WTC11 (cell line): ENCODE results near the gene GPX1. TPM values are rescaled to one million over a fixed set of nuclear protein-coding genes. Genes with fewer than 3 reads are reported as not detected.

Experiments
- FOXK1 ChIP-seq: sonication (generic); formaldehyde crosslinking; IDR thresholded peaks from 2 replicates; pipeline ENCODE4 v1.8.0; 2022; ENCODE audit warnings: mild to moderate bottlenecking, moderate library complexity, missing genetic modification reagents
- GABPB1 ChIP-seq: sonication (generic); formaldehyde crosslinking; IDR thresholded peaks from 2 replicates; pipeline ENCODE4 v1.8.1; 2023; ENCODE audit warnings: mild to moderate bottlenecking, missing genetic modification reagents
- JUN ChIP-seq: sonication (generic); formaldehyde crosslinking; IDR thresholded peaks from 2 replicates; pipeline ENCODE4 v1.8.0; 2023; ENCODE audit warnings: mild to moderate bottlenecking, missing genetic modification reagents
- MXD4 ChIP-seq: fragments of 250-450 bp; sonication (Bioruptor Pico); IDR thresholded peaks from 2 replicates; pipeline ENCODE4 v1.8.0; 2021; ENCODE audit warnings: mild to moderate bottlenecking, moderate library complexity, borderline replicate concordance
- MYBL2 ChIP-seq: sonication (generic); formaldehyde crosslinking; IDR thresholded peaks from 2 replicates; pipeline ENCODE4 v1.8.1; 2023; ENCODE audit warnings: mild to moderate bottlenecking, moderate library complexity, missing genetic modification reagents
- NFE2L1 ChIP-seq: sonication (generic); formaldehyde crosslinking; IDR thresholded peaks from 2 replicates; pipeline ENCODE4 v1.8.1; 2023; ENCODE audit warnings: missing genetic modification reagents
- PRRX2 ChIP-seq: fragments of 250-450 bp; sonication (Bioruptor Pico); IDR thresholded peaks from 2 replicates; pipeline ENCODE4 v1.8.0; 2021; ENCODE audit warnings: mild to moderate bottlenecking
- SMAD3 ChIP-seq: sonication (generic); formaldehyde crosslinking; IDR thresholded peaks from 2 replicates; pipeline ENCODE4 v1.8.0; 2022; ENCODE audit warnings: missing genetic modification reagents, mild to moderate bottlenecking, borderline replicate concordance
- TCF7 ChIP-seq: sonication (generic); formaldehyde crosslinking; IDR thresholded peaks from 2 replicates; pipeline ENCODE4 v1.8.0; 2022; ENCODE audit warnings: mild to moderate bottlenecking, low read depth, missing genetic modification reagents, moderate library complexity
- ZNF232 ChIP-seq: sonication (generic); formaldehyde crosslinking; IDR thresholded peaks from 2 replicates; pipeline ENCODE4 v1.8.0; 2022; ENCODE audit warnings: mild to moderate bottlenecking, missing genetic modification reagents
- ZNF317 ChIP-seq: sonication (generic); formaldehyde crosslinking; IDR thresholded peaks from 2 replicates; pipeline ENCODE4 v1.8.1; 2023; ENCODE audit warnings: low read depth, mild to moderate bottlenecking, moderate library complexity, missing genetic modification reagents, borderline replicate concordance
- ZNF423 ChIP-seq: fragments of 250-450 bp; sonication (Bioruptor Pico); IDR thresholded peaks from 2 replicates; pipeline ENCODE4 v2.1.2; 2022; ENCODE audit warnings: mild to moderate bottlenecking, moderate library complexity
- total RNA-seq: library from RNA; stranded (reverse); gene quantifications from 3 replicates; pipeline ENCODE4 v1.2.3, GENCODE V29; 2021
- TF ChIP-seq, protein P1 (sequence below): fragments of 250-450 bp; sonication (Bioruptor Pico); IDR thresholded peaks from 2 replicates; pipeline ENCODE4 v1.8.0; 2021; ENCODE audit warnings: mild to moderate bottlenecking
- TF ChIP-seq, protein P2 (sequence below): sonication (generic); formaldehyde crosslinking; IDR thresholded peaks from 2 replicates; pipeline ENCODE4 v1.8.1; 2023; ENCODE audit warnings: mild to moderate bottlenecking, missing genetic modification reagents, moderate library complexity
- TF ChIP-seq, protein P3 (sequence below): fragments of 250-450 bp; sonication (Bioruptor Pico); IDR thresholded peaks from 2 replicates; pipeline ENCODE4 v1.9.0; 2021; ENCODE audit warnings: mild to moderate bottlenecking, borderline replicate concordance
- TF ChIP-seq, protein P4 (sequence below): sonication (generic); formaldehyde crosslinking; IDR thresholded peaks from 2 replicates; pipeline ENCODE4 v1.8.0; 2023; ENCODE audit warnings: missing genetic modification reagents, mild to moderate bottlenecking, borderline replicate concordance
- TF ChIP-seq, protein P5 (sequence below): sonication (generic); formaldehyde crosslinking; IDR thresholded peaks from 2 replicates; pipeline ENCODE4 v1.8.0; 2023; ENCODE audit warnings: mild to moderate bottlenecking, missing genetic modification reagents
- TF ChIP-seq, protein P6 (sequence below): sonication (generic); formaldehyde crosslinking; IDR thresholded peaks from 2 replicates; pipeline ENCODE4 v1.8.1; 2023; ENCODE audit warnings: mild to moderate bottlenecking, missing genetic modification reagents

GPX1 gene
- total RNA-seq, 1 experiment from 2014 or later: 323 TPM

DNA sequence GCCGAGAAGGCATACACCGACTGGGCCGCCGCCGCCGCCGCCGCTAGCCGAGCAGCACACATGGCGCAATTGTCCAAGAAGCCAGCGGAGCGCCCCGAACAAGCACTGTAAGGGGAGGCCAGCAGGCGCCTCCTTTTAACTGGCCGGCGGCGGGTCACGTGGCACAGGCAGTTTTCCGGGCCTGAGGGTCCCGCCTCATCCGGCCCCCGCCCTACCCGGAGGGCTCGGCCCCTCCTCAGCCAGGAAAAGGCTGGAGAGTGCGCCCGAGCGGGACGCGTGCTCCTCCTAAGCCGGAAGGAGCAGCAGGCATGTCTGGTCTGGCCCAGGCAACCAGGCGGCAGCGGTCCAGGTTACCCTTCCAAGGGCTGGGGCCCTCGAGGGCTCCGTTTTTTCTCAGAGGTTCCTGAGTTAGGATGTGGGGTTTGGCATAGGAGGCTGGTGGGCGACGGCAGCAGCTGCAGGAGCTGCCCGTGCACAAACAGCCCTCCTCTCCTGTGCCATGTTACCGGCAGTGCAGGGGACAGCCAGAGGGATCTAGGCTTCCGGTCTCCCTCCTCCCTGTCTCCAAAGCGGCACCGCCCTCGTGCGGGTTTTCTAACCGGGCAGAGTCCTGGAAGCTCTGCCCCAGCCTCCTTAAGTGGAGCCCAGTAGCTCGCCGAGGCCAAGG, at the start of gene GPX1 (continued):
- TF ChIP-seq, protein P1, sequence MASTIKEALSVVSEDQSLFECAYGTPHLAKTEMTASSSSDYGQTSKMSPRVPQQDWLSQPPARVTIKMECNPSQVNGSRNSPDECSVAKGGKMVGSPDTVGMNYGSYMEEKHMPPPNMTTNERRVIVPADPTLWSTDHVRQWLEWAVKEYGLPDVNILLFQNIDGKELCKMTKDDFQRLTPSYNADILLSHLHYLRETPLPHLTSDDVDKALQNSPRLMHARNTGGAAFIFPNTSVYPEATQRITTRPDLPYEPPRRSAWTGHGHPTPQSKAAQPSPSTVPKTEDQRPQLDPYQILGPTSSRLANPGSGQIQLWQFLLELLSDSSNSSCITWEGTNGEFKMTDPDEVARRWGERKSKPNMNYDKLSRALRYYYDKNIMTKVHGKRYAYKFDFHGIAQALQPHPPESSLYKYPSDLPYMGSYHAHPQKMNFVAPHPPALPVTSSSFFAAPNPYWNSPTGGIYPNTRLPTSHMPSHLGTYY (CRISPR knock-in tag): no peak; the same call in 1 of the 2 replicates
- peak; percentile 66; the same call in 1 of the 2 replicates for TF ChIP-seq JUN (CRISPR knock-in tag)
- no peak for TF ChIP-seq MXD4 (CRISPR knock-in tag)
- TF ChIP-seq MYBL2 (CRISPR knock-in tag): peak; percentile 47; the same call in 1 of the 2 replicates
- TF ChIP-seq, protein P2, sequence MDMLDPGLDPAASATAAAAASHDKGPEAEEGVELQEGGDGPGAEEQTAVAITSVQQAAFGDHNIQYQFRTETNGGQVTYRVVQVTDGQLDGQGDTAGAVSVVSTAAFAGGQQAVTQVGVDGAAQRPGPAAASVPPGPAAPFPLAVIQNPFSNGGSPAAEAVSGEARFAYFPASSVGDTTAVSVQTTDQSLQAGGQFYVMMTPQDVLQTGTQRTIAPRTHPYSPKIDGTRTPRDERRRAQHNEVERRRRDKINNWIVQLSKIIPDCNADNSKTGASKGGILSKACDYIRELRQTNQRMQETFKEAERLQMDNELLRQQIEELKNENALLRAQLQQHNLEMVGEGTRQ (CRISPR knock-in tag): peak; percentile 97
- TF ChIP-seq, protein P3, sequence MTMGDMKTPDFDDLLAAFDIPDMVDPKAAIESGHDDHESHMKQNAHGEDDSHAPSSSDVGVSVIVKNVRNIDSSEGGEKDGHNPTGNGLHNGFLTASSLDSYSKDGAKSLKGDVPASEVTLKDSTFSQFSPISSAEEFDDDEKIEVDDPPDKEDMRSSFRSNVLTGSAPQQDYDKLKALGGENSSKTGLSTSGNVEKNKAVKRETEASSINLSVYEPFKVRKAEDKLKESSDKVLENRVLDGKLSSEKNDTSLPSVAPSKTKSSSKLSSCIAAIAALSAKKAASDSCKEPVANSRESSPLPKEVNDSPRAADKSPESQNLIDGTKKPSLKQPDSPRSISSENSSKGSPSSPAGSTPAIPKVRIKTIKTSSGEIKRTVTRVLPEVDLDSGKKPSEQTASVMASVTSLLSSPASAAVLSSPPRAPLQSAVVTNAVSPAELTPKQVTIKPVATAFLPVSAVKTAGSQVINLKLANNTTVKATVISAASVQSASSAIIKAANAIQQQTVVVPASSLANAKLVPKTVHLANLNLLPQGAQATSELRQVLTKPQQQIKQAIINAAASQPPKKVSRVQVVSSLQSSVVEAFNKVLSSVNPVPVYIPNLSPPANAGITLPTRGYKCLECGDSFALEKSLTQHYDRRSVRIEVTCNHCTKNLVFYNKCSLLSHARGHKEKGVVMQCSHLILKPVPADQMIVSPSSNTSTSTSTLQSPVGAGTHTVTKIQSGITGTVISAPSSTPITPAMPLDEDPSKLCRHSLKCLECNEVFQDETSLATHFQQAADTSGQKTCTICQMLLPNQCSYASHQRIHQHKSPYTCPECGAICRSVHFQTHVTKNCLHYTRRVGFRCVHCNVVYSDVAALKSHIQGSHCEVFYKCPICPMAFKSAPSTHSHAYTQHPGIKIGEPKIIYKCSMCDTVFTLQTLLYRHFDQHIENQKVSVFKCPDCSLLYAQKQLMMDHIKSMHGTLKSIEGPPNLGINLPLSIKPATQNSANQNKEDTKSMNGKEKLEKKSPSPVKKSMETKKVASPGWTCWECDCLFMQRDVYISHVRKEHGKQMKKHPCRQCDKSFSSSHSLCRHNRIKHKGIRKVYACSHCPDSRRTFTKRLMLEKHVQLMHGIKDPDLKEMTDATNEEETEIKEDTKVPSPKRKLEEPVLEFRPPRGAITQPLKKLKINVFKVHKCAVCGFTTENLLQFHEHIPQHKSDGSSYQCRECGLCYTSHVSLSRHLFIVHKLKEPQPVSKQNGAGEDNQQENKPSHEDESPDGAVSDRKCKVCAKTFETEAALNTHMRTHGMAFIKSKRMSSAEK (CRISPR knock-in tag): no peak
- TF ChIP-seq FOXK1 (CRISPR knock-in tag): 0 out of 2 replicates have a peak, but pooled peaks have one; percentile 10
- 0 out of 2 replicates have a peak, but pooled peaks have one; percentile 42 for TF ChIP-seq ZNF232 (CRISPR knock-in tag)
- TF ChIP-seq NFE2L1 (CRISPR knock-in tag): peak; percentile 39; the same call in 1 of the 2 replicates
- TF ChIP-seq, protein P4, sequence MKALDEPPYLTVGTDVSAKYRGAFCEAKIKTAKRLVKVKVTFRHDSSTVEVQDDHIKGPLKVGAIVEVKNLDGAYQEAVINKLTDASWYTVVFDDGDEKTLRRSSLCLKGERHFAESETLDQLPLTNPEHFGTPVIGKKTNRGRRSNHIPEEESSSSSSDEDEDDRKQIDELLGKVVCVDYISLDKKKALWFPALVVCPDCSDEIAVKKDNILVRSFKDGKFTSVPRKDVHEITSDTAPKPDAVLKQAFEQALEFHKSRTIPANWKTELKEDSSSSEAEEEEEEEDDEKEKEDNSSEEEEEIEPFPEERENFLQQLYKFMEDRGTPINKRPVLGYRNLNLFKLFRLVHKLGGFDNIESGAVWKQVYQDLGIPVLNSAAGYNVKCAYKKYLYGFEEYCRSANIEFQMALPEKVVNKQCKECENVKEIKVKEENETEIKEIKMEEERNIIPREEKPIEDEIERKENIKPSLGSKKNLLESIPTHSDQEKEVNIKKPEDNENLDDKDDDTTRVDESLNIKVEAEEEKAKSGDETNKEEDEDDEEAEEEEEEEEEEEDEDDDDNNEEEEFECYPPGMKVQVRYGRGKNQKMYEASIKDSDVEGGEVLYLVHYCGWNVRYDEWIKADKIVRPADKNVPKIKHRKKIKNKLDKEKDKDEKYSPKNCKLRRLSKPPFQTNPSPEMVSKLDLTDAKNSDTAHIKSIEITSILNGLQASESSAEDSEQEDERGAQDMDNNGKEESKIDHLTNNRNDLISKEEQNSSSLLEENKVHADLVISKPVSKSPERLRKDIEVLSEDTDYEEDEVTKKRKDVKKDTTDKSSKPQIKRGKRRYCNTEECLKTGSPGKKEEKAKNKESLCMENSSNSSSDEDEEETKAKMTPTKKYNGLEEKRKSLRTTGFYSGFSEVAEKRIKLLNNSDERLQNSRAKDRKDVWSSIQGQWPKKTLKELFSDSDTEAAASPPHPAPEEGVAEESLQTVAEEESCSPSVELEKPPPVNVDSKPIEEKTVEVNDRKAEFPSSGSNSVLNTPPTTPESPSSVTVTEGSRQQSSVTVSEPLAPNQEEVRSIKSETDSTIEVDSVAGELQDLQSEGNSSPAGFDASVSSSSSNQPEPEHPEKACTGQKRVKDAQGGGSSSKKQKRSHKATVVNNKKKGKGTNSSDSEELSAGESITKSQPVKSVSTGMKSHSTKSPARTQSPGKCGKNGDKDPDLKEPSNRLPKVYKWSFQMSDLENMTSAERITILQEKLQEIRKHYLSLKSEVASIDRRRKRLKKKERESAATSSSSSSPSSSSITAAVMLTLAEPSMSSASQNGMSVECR (CRISPR knock-in tag): peak; percentile 96
- 0 out of 2 replicates have a peak, but pooled peaks have one; percentile 33 for TF ChIP-seq GABPB1
- TF ChIP-seq, protein P5, sequence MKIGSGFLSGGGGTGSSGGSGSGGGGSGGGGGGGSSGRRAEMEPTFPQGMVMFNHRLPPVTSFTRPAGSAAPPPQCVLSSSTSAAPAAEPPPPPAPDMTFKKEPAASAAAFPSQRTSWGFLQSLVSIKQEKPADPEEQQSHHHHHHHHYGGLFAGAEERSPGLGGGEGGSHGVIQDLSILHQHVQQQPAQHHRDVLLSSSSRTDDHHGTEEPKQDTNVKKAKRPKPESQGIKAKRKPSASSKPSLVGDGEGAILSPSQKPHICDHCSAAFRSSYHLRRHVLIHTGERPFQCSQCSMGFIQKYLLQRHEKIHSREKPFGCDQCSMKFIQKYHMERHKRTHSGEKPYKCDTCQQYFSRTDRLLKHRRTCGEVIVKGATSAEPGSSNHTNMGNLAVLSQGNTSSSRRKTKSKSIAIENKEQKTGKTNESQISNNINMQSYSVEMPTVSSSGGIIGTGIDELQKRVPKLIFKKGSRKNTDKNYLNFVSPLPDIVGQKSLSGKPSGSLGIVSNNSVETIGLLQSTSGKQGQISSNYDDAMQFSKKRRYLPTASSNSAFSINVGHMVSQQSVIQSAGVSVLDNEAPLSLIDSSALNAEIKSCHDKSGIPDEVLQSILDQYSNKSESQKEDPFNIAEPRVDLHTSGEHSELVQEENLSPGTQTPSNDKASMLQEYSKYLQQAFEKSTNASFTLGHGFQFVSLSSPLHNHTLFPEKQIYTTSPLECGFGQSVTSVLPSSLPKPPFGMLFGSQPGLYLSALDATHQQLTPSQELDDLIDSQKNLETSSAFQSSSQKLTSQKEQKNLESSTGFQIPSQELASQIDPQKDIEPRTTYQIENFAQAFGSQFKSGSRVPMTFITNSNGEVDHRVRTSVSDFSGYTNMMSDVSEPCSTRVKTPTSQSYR: no peak
- no peak for TF ChIP-seq ZNF423 (CRISPR knock-in tag)
- TF ChIP-seq SMAD3 (CRISPR knock-in tag): peak; percentile 24; the same call in 1 of the 2 replicates
- peak; percentile 25 for TF ChIP-seq PRRX2 (CRISPR knock-in tag)
- TF ChIP-seq ZNF317 (CRISPR knock-in tag): 0 out of 2 replicates have a peak, but pooled peaks have one; percentile 4
- TF ChIP-seq, protein P6, sequence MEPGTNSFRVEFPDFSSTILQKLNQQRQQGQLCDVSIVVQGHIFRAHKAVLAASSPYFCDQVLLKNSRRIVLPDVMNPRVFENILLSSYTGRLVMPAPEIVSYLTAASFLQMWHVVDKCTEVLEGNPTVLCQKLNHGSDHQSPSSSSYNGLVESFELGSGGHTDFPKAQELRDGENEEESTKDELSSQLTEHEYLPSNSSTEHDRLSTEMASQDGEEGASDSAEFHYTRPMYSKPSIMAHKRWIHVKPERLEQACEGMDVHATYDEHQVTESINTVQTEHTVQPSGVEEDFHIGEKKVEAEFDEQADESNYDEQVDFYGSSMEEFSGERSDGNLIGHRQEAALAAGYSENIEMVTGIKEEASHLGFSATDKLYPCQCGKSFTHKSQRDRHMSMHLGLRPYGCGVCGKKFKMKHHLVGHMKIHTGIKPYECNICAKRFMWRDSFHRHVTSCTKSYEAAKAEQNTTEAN: 0 out of 2 replicates have a peak, but pooled peaks have one; percentile 22
- TF ChIP-seq TCF7 (CRISPR knock-in tag): no peak
